GM18505 (cell line): Measurements from ENCODE around the gene AP5Z1.
"Not testable (repeated sequence)": the region's sequence is repeated elsewhere in the genome, so short reads cannot be mapped to it uniquely, and the experiment has no call there.

ENCODE experiments used
- ATAC-seq: cut with Tn5 transposase; IDR thresholded peaks from one replicate; pipeline ENCODE4 v1.9.1; 2021; ENCODE audit not compliant: unreplicated experiment
- POLR2A ChIP-seq: IDR thresholded peaks from 4 replicates; pipeline ENCODE4 v1.6.1; 2011; ENCODE audit warnings: borderline replicate concordance; ENCODE audit not compliant: insufficient read depth, insufficient read length; ENCODE audit errors: extremely low read depth

Gene AP5Z1

DNA sequence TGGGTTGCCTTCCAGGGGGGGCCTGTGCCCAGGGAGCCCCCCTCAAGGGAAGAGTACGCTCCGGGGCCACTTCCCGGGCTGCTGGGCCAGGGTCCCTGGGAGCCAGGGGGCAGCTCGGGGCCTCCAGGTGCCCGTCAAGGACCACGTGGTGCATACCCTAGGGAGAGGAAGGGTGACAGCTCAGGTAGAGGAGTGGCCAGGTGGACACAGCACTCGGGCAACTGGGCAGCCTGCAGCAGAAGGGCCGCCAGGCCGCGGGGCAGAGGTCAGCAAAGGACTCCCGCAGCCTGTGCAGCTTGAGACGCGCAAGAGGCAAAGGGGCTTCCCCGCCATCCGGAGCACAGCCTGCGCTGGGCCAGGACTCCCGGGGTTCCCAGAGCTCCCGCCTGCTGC lies 26.4 kb downstream of the AP5Z1 start:
- TF ChIP-seq POLR2A = no peak
- no peak for ATAC-seq

DNA sequence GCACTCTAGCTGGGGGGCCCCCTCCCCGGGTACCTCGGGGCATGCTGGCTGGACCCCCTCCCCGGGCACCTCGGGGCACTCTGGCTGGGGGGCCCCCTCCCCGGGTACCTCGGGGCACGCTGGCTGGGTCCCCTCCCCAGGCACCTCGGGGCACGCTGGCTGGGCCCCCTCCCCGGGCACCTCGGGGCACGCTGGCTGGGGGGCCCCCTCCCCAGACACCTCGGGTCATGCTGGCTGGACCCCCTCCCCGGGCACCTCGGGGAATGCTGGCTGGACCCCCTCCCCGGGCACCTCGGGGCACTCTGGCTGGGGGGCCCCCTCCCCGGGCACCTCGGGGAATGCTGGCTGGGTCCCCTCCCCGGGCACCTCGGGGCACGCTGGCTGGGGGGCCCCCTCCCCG lies 27.2 kb downstream of the AP5Z1 start:
- not testable (repeated sequence) for ATAC-seq

DNA sequence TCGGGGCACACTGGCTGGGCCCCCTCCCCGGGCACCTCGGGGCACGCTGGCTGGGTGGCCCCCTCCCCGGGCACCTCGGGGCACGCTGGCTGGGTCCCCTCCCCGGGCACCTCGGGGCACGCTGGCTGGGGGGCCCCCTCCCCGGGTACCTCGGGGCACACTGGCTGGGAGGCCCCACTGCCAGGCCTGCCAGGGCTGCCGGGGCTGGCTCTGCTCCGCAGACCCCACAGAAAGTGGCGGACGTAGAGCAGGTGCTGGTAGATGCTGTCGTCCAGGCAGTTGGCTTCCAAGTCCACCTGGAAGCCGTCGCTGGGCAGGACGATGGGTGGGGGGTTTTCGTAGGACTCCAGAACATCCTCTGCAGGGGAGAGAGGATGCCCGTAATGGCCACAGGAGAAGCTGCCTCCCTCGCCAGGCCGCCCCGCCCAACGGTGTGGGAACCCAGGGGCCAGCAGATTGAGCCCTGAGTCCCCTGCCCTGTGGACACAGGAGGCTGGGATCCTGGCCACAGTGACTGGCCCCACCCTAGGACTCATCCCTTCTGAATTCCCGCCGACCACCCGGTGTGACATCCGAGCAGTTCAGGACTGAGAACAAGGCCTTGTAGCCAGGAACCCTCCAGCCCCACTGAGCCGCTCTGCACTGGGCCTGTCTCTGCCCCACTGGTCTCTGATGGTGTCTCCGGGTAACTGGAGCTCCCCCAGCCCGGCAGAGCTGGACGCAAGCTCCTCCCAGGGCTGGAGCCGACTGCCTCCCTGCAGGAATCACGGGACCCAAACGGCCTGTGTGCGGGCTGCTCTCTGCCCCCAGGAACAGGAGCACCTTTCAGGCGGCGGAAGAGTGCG lies 28.2 kb downstream of the AP5Z1 start:
- TF ChIP-seq POLR2A = no peak
- no peak for ATAC-seq

DNA sequence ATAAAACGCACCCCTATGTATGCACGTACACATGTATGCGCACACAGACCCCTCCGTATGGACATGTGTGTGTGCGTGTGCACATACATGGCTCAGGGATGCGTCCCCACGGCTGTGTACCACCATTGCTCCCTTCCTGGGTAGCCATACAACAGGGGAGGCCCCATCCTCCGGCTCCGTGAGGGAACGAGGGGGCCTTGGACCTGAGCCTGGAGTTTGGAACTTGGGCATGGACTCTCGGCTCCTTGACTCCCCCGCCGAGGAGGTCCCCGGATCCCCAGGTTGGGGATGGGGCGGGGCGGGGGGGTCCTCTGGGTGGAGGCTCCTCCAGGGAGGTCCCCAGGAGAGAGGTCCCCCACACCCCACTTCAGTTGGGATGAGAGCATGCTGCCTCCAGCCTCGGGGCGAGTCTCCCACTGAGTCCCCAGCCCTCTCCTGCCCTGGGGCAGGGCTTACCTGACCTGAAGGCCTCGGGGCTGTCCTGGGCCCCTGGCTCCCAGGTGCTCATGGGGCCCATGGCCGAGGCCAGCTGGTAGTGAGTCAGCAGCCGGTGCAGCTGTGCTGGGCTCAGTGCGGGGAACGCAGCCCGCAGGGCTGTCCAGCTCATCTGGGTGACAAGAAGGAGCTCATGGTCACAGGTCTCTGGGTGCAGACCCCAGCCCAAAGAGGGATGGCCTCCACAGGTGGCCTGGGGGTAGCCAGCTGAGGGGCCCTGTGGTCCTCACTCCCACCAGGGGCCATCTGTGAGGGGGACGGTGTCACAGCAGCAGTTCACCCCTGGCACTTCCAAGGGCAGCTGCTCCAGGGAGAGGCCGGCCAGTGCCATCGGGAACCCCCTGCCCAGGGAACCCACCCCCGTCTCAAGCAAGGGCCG lies 29.9 kb downstream of the AP5Z1 start:
- no peak for TF ChIP-seq POLR2A
- no peak for ATAC-seq

DNA sequence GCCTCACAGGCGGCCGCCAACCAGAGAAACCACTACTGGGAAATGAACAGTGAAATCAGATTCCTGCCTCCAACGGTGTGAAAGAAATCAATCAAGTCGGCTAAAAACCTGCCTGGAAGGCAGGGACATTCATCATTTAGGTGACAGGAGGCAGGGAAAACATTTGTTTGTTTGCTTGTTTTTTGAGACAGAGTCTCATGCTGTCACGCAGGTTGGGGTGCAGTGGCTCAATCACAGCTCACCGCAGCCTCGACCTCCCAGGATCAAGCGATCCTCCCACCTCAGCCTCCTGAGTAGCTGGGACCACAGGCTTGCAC lies 30.5 kb downstream of the AP5Z1 start:
- no peak for ATAC-seq
- no peak for TF ChIP-seq POLR2A

DNA sequence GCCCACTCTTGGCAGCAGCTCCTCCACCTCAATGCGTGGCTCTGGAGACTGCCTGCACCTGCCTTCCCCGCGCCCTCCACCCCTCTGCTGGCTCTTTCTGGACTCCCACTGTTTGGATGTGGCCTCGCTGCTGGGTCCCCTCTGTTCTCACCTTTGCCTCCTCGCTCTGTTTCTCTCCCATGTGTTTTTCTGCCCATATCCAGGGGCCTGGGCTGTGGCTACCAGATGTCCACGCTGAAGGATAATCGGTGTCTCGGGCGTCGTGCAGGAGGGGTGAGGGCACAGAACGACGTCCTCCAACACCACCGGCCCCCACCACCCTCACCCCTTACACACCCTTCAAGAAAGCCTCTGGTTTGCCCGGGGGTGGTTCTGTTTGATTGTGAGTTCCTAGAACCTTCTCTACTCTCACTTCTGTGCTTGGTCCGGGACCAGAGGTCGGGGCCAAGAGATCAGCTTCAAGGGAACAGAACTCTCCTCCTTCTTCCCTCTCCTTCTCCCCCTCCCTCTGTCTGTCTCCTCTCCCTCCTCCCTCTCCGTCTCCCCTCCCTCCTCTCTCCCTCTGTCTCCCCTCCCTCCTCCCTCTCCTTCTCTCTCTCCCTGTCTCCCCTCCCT lies 31.7 kb downstream of the AP5Z1 start:
- ATAC-seq = no peak
- no peak for TF ChIP-seq POLR2A

DNA sequence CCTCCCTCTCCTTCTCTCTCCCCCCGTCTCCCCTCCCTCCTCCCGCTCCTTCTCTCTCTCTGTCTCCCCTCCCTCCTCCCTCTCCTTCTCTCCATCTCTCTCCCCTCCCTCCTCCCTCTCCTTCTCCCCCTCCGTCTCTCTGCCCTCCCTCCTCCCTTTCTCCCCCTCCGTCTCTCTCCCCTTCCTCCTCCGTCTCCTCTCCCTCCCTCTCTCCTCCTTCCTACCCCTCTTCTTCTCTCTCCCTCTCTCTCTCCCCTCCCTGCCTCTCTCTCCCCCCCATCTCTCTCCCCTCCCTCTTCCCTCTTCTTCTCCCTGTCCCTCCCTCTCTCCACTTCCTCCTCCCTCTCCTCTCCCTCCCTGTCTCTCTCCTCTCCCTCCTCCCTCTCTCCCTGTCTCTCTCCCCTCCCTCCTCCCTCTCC lies 32.2 kb downstream of the AP5Z1 start:
- ATAC-seq = no peak

DNA sequence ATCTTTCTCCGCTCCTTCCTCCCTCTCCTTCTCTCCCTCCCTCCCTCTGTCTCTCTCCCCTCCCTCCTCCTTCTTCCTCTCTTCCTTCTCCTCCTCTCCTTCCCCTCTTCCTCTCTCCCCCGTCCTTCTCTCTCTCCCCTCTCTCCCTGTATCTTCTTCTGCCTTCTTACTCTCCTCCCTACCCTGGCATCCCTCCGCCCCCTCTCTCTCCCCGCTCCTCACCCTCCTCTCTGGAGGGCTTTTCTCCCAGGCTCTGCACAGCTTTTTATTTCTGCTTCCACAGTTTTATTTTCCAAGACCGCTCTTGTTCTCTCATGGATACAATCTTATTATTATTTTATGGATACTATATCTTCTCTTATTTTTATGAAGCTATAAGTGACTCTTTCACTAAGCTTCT lies 32.6 kb downstream of the AP5Z1 start:
- ATAC-seq = no peak
- TF ChIP-seq POLR2A = no peak

More for the DNA sequence above, 32.2 kb downstream of the AP5Z1 start:
- no peak for TF ChIP-seq POLR2A

DNA sequence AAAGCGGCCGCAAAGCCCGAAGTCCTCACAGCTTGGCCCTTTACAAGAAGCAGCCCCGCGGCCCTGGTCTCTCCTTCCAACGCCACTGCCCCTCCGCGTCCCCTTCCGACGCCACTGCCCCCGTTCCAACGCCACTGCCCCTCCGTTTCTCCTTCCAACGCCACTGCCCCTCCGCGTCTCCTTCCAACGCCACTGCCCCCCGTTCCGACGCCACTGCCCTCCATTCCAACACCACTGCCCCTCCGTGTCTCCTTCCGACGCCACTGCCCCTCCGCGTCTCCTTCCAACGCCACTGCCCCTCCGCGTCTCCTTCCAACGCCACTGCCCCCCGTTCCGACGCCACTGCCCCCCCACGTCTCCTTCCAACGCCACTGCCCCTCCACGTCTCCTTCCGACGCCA lies 33.1 kb downstream of the AP5Z1 start:
- TF ChIP-seq POLR2A = no peak
- ATAC-seq = no peak

DNA sequence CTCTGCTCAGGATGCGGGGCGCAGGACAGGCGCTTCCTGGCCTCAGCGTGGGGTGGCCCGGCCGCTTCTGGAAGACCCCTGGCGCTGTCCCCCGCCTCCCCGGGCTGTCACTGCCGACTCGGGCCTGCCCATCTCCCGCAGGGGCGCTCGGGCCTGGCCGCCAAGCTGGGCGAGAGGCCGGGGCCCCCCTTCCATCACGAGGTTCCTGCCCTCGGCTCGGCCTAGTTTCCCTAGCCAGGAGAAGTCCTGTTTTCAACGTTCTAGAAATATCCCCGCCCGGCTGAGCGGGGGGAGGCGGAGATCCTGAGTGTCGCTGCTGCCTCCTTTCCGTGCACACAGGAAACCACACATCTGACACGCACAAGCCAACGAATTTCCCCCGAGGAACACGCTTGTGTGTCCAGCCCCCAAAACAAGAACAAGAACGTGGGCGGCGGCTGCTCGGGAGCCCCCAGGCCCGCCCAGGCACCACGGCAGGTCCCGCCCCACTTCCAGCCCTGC lies 33.7 kb downstream of the AP5Z1 start:
- no peak for ATAC-seq
- TF ChIP-seq POLR2A = no peak

DNA sequence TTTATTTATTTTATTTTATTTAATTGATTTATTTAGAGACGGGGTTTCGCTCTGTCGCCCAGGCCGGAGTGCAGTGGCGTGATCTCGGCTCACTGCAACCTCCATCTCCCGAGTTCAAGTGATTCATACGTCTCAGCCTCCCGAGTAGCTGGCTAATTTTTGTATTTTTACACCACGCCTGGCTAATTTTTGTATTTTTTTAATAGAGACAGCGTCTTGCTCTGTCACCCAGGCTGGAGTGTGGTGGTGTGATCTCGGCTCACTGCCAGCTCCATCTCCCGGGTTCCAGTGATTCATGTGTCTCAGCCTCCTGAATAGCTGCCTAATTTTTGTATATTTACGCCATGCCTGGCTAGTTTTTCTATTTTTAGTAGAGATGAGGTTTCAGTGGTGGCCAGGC lies 34.2 kb downstream of the AP5Z1 start:
- ATAC-seq = no peak
- no peak for TF ChIP-seq POLR2A

DNA sequence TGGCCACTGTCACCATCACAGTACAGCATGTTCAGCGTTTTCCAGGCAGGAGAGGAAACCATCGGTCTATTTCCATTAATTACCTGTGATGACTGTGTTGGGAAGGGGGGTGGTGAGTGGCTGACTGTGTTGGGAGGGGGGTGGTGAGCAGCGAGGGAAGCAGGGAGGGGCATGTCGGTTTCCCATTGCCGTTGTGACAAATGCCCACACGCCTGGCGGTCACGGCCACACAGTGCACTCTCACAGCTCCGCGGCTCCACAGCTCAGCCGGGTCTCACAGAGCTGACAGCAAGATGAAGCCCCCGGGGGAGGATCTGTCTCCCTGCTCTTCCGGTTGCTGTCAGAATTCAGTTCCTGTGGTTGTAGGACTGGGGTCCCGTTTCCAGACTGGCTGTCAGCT lies 39.0 kb downstream of the AP5Z1 start:
- no peak for ATAC-seq
- TF ChIP-seq POLR2A = no peak

DNA sequence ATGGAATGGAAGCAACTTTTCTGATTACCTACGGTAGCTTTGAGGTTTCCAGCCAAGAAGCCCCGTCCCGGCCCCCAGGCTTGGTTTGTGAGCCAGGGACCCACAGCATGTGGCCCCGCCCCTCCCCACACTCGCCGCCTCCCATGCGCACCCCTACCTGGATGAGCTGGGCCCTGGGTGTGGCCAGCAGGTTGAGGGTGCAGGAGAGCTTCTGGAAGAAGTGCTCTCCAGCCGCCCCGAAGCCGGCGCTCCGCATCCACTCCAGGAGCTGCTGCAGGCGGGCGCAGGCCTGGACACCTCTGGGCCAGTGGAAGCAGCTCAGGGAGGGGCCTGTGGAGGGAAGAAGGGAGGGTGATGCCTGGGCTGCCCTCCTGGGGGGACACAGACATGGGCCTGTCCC lies 39.7 kb downstream of the AP5Z1 start:
- TF ChIP-seq POLR2A = no peak
- no peak for ATAC-seq
